Measurements from ENCODE around the gene PFN3. TPM values are rescaled to one million over a fixed set of nuclear protein-coding genes. Genes with fewer than 3 reads are reported as not detected.
"Not testable (repeated sequence)": the region's sequence is repeated elsewhere in the genome, so short reads cannot be mapped to it uniquely, and the experiment has no call there.

Gene PFN3
- total RNA-seq, 1 experiment from 2014 or later: 0.48 TPM

- Mint-ChIP-seq H3K4me1 (peaks cover 24% of the 10 kb centered on the region), H3K36me3 (no peaks in the 10 kb centered on the region; the same call in 1 of the 2 replicates), H3K4me3 (no peak overlapping the region), H3K27me3 (ENCODE audit: low read depth) (peaks cover 10% of the 10 kb centered on the region), H3K9me3 (no peaks in the 10 kb centered on the region), H3K27ac (no peak overlapping the region)
- TF ChIP-seq ERG (CRISPR knock-in tag; IDR thresholded peaks at IDR 0.05) (no peak), USF1 (CRISPR knock-in tag; IDR thresholded peaks at IDR 0.05) (no peak), OVOL2 (CRISPR knock-in tag; IDR thresholded peaks at IDR 0.05; ENCODE audit: borderline replicate concordance) (no peak), AR (CRISPR knock-in tag; IDR thresholded peaks at IDR 0.05) (no peak), GABPB1 (CRISPR knock-in tag; IDR thresholded peaks at IDR 0.05) (no peak), PRDM15 (CRISPR knock-in tag; IDR thresholded peaks at IDR 0.05) (no peak), ZNF532 (CRISPR knock-in tag; IDR thresholded peaks at IDR 0.05; ENCODE audit: borderline replicate concordance) (no peak), STAT6 (CRISPR knock-in tag; conservative IDR thresholded peaks at IDR 0.05; ENCODE audit: low read depth) (no peak), SMAD3 (CRISPR knock-in tag; IDR thresholded peaks at IDR 0.05; ENCODE audit: borderline replicate concordance) (no peak), FOXJ3 (CRISPR knock-in tag; IDR thresholded peaks at IDR 0.05; ENCODE audit: borderline replicate concordance) (no peak), USF2 (CRISPR knock-in tag; IDR thresholded peaks at IDR 0.05) (no peak), ATF2 (CRISPR knock-in tag; IDR thresholded peaks at IDR 0.05; ENCODE audit: borderline replicate concordance, low read depth) (no peak)
- no peak for DNase-seq (ENCODE audit: low spot score)
- ChIA-PET CTCF (interaction anchor here (1.3 to 1.4 kb wide), 2 partner anchors 9 to 26 kb away, joined by 3 read pairs; no protein-coding TSS in a partner anchor), POLR2A (no interaction called here)
- no peak for ATAC-seq
These were observed 24.4 kb downstream of the PFN3 start for GRCh38 chr5:177376107-177376506.

- H3K4me3 Mint-ChIP-seq; H3K9me3 Mint-ChIP-seq; DNase-seq (ENCODE audit: low spot score); H3K36me3 Mint-ChIP-seq; ATAC-seq; POLR2A ChIA-PET; H3K27ac Mint-ChIP-seq: not testable (repeated sequence)
- Mint-ChIP-seq H3K4me1 (peaks cover 21% of the 10 kb centered on the region), H3K27me3 (ENCODE audit: low read depth) (peaks cover 10% of the 10 kb centered on the region)
- CTCF ChIA-PET: interaction anchor here (1.2 to 13.2 kb wide), 4 partner anchors 9 to 79 kb away, joined by 3 to 216 read pairs (median 144); partner anchors contain the start of gene PFN3
These were observed 24.9 kb downstream of the PFN3 start for GRCh38 chr5:177375516-177375915.
